Activated naive CD8-positive, alpha-beta T cell treated with anti-CD3 and anti-CD28 coated beads for 36 hours (primary cell): ENCODE measurements around the gene PAFAH1B1. TPM values are rescaled to one million over a fixed set of nuclear protein-coding genes. Genes with fewer than 3 reads are reported as not detected.

ENCODE experiments used
- DNase-seq: peaks from one replicate; pipeline ENCODE4 v3.0.0; 2021
- H3K27ac Mint-ChIP-seq: one replicate; pipeline ENCODE4 v1.8.0; 2022; ENCODE audit warnings: mild to moderate bottlenecking, moderate library complexity, mixed read lengths
- H3K27me3 Mint-ChIP-seq: one replicate; pipeline ENCODE4 v1.8.0; 2022; ENCODE audit warnings: mild to moderate bottlenecking, mixed read lengths
- H3K36me3 Mint-ChIP-seq: one replicate; pipeline ENCODE4 v1.8.0; 2021; ENCODE audit warnings: mild to moderate bottlenecking, mixed read lengths
- H3K4me1 Mint-ChIP-seq: one replicate; pipeline ENCODE4 v1.8.0; 2021; ENCODE audit warnings: mixed read lengths
- H3K4me3 Mint-ChIP-seq: one replicate; pipeline ENCODE4 v1.8.0; 2022; ENCODE audit warnings: mild to moderate bottlenecking, moderate library complexity, mixed read lengths
- H3K9me3 Mint-ChIP-seq: one replicate; pipeline ENCODE4 v1.8.0; 2022; ENCODE audit warnings: mixed read lengths
- total RNA-seq, 2 experiments: library from RNA; stranded (reverse); gene quantifications; one replicate each; pipeline ENCODE4 v1.2.3, GENCODE V29; 2021

Gene PAFAH1B1
- total RNA-seq, 2 experiments from 2014 or later = 137 to 156 TPM

DNA sequence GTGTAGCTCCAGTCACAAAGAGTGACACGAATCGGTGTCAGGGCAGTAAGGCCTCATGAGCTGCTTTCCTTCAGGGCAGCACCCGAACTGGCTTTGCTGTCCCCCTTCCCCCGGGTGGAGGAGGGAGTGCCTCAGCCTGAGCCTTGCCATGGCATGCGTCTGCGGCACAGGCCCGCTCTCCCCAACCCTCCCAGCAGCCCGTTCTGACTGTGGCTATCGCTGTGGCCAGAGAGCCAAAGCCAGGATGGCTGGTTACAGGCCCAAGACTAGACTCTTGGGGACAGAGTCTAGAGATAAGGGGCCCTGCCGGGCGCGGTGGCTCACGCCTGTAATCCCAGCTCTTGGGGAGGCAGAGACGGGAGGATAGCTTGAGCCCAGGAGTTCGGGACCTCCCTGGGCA lies 92.2 kb downstream of the PAFAH1B1 start:
- no peak for DNase-seq
- no peaks in the 10 kb centered on the region for H3K27me3 Mint-ChIP-seq
- no peak overlapping the region for H3K4me3 Mint-ChIP-seq
- H3K4me1 Mint-ChIP-seq = peaks cover 5% of the 10 kb centered on the region
- H3K27ac Mint-ChIP-seq = no peak overlapping the region
- peaks cover 6% of the 10 kb centered on the region for H3K36me3 Mint-ChIP-seq
- H3K9me3 Mint-ChIP-seq = no peaks in the 10 kb centered on the region

DNA sequence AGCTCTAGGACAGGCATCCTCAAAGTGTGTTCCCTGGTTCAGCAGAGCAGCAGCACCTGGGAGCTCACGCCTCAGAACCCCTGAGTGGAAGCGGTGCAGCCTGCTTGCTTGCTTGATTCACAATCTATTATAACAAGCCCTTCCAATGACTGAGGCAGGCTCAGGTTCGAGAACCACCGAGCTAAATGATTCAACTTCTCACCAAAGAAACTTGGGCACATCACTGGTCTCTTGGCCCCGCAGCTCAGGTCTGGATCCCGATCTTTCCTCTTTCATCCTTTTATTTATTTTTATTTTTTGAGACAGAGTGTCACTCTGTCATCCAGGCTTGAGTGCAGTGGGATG lies 93.6 kb downstream of the PAFAH1B1 start:
- no peaks in the 10 kb centered on the region for H3K9me3 Mint-ChIP-seq

DNA sequence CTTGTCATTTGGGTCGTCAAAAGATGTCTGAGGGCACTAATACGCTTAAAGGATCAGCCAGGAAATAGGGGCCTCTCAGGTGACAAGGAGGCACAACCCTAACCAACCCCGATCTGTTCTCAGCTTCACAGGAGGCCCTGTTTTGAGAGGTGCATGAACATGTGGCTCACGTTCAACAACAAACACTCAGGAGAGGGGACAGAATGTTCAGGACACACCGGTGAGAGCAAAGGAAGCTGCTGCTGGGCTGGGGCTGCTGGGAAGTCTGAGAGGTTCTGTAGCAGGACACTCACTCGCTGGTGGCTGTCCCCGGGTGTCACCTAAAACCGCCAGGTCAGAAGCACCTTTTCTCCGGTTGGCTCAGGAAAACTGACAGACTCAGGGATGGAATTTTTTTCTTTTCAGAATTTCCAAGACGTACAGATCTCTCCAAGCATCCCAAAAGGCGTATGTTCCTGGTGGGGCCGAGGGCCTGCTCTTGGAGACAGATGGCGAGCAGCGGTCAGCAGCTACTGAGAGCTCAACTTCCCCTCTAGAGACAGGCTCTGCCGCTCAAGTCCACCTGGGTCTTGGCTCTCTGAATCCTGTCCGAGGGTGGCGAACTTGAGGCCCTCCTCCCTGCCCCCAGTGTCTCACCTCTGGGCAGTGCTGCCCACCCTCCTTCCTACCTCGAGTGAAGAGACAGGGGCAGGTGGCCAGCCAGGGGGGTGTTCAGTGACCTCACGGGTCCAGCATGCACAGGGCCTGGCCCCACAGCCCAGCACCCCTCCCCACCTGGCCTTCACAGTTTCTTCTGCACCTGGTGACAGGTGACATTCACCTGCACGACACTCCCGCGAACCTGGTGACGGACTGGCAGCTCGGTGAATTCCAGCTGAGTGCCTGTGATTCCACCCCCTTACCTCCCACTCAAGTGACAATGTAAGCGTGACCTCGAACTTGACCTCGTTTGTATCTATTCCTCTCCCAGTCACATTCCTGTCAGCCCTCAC lies 95.2 kb downstream of the PAFAH1B1 start:
- Mint-ChIP-seq H3K4me3 (no peak overlapping the region), H3K27me3 (no peaks in the 10 kb centered on the region), H3K9me3 (no peaks in the 10 kb centered on the region), H3K27ac (peak overlapping the region; percentile 54), H3K36me3 (no peaks in the 10 kb centered on the region), H3K4me1 (peaks cover 5% of the 10 kb centered on the region)
- DNase-seq = no peak

More for the DNA sequence above, 93.6 kb downstream of the PAFAH1B1 start:
- H3K4me1 Mint-ChIP-seq = peaks cover 5% of the 10 kb centered on the region
- no peaks in the 10 kb centered on the region for H3K27me3 Mint-ChIP-seq
- H3K4me3 Mint-ChIP-seq = no peak overlapping the region
- DNase-seq = no peak
- H3K27ac Mint-ChIP-seq = peak overlapping the region; percentile 54
- H3K36me3 Mint-ChIP-seq = no peaks in the 10 kb centered on the region

DNA sequence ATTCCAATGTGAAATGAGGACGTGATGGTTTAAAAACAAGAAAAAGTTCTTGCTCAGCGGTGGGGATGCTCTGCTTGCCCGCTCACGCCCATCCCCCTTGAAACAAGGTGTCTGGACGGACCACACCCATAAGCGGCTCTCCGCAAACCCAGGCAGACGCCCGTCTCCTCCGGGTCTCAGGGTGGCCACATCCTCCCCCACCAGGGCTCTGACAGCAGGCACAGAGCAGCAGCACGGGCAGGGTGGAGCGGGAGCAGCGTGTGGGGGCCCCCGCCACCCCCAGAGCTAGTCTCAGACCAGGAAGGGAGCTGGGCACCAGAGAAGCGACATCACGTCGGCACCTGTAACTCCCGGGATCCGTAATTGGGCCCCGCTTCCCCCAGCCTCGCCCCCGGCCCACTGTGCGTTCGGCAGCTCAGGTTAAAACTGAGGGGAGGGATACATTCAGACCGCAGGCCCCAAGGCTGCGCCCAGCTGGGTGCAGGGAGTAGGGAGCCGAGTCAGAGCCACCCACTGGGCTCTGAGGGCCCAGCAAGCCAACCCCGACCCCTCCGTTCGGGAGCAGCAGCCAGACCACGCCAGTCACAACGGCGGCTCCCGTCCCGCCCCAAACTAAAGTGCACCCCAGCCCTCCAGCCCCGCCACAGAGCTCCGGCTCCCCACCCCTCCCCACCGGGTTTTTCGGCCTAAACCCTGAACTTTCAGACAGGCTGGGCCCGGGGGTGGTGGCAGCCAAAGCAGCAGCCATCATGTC lies 96.1 kb downstream of the PAFAH1B1 start:
- Mint-ChIP-seq H3K4me3 (no peak overlapping the region), H3K9me3 (no peaks in the 10 kb centered on the region), H3K27ac (no peak overlapping the region), H3K4me1 (peaks cover 5% of the 10 kb centered on the region), H3K27me3 (no peaks in the 10 kb centered on the region), H3K36me3 (no peaks in the 10 kb centered on the region)
- DNase-seq = no peak

DNA sequence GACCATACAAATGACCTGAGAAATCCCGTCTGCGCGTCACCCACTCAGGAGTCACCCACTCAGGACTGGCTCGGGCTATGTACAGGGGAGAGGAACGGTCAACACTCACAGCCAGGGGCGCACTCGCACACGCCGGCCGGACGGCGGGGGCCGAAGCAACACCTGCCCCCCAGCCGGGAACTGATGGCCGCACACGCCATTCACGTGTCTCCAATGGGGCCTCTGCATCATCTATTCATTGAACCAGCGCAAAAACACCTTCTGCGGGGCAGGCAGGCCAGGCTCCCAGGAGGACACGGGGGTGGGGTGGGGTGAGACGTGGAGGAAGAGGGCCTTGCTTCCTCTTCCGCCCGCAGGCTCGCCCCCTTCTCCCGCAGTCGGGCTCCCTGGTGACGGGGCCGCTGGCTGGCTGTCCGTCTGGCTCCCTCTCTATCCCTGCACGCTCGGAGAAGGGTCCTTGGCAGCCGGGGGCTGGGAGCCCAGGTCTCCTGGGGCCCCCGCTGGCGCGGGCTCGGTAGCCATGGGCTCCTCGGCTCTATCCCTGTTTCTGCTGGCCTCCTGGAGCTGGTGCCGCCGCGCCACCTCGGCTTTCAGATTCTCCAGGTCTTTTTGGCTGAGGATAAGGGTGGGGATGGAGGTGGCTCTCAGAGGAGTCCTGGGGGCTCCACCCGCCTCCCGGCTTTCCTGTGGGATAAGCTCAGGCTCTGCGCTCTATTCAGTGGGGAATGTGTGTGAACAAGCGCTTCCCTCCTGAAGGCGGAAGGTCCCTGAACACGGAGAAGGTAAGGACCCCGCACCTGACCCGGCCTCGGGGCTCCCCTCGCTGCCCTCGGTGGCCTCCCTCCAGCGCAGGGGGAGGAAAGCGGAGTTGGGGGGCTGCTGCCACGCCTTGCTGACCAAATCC lies 97.0 kb downstream of the PAFAH1B1 start:
- H3K27me3 Mint-ChIP-seq = no peaks in the 10 kb centered on the region

DNA sequence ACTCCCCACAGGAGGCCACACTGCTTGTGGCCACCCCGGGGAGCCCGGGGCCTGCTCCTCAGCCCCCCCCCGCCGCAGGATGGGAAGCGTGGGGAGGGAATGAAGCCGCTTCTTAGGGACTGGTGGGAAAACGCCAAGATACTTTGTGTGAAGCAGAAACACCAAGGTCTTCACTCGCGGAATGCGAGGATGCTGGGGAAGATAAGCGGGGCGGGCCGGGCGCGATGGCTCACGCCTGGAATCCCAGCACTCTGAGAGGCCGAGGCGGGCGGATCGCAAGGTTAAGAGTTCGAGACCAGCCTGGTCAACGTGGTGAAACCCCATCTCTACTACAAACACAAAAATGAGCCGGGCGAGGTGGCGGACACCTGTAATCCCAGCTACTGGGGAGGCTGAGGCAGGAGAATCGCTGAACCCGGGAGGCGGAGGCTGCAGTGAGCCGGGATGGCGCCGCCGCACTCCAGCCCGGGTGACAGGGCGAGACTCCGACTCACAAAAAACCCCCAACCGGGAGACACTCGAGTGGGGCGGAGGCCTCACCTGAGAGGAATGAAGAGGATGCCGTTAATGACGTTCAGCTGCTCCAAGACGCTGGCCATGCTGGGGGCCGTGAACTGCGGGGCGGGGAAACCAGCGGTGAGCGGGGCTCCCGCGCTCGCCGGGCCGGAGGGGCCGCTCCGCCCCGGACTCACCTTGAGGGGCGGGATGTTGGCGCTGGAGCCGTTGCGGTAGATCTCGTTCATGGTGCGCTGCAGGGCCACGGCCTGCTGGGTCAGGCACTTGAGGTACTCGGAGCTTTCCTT lies 97.8 kb downstream of the PAFAH1B1 start:
- no peak overlapping the region for H3K4me3 Mint-ChIP-seq
- H3K4me1 Mint-ChIP-seq = peaks cover 5% of the 10 kb centered on the region
- H3K27me3 Mint-ChIP-seq = no peaks in the 10 kb centered on the region
- no peaks in the 10 kb centered on the region for H3K9me3 Mint-ChIP-seq
- DNase-seq = no peak
- H3K27ac Mint-ChIP-seq = no peak overlapping the region
- no peaks in the 10 kb centered on the region for H3K36me3 Mint-ChIP-seq

More for the DNA sequence above, 97.0 kb downstream of the PAFAH1B1 start:
- H3K9me3 Mint-ChIP-seq = no peaks in the 10 kb centered on the region
- H3K27ac Mint-ChIP-seq = no peak overlapping the region
- peaks cover 5% of the 10 kb centered on the region for H3K4me1 Mint-ChIP-seq
- no peak for DNase-seq
- no peaks in the 10 kb centered on the region for H3K36me3 Mint-ChIP-seq
- H3K4me3 Mint-ChIP-seq = no peak overlapping the region

DNA sequence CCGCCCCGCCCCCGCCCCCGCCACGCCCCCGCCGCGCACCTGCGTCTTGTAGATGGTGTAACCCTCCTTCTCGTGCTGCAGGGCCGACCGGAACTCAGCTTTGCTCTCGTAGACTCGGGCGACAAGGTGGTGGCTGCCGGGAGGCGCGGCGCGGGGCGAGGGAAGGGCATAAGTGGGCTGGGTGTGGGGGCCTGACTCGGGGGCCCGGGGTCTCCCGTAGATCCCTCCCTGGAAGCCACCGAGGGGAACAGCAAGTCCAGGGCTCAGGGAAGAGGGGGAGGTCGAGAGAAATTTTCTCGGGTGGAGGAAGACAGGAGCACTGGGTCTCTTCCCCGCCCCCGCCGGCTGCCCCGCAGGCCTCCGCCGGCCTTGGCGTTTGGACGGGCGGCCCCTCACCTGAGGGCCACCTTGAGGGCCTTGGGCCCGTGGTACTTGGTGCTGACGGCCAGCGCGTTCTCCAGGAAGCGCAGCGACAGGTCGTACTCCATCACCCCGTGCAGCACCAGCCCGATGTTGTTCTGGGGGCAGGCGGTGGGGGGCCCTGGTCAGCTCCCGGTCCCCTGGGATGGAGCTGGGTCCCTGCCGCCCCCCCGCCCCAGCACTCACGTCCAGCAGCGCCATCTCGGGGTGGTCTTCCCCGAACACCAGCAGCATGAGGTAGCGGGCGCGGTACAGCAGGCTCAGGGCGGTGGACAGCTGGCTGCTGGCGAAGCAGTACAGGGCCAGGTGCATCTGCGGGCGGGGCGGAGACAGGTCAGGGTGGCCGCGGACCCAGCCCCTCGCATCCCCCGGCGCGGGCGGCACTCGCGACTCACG lies 98.7 kb downstream of the PAFAH1B1 start:
- Mint-ChIP-seq H3K27ac (no peak overlapping the region), H3K9me3 (no peaks in the 10 kb centered on the region), H3K36me3 (no peaks in the 10 kb centered on the region), H3K4me1 (peaks cover 5% of the 10 kb centered on the region), H3K27me3 (no peaks in the 10 kb centered on the region), H3K4me3 (no peak overlapping the region)
- DNase-seq = no peak

DNA sequence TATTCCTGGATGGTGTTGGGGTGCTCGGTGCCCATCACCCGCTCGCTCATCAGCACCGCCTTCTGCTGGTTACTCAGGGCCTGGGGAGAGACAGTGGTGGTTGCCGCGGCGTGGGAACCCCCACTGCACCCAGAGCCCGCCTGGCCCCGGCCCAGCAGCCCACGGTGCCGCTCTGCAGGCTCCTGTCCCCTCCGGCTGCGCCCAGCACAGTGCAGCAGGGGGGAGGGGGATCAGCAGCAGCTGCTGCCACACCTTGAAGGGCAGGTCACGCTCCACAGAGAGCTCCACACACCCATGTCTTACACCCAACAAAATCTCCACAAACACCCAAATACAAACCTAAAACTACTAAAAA lies 99.3 kb downstream of the PAFAH1B1 start:
- H3K27me3 Mint-ChIP-seq = no peaks in the 10 kb centered on the region

DNA sequence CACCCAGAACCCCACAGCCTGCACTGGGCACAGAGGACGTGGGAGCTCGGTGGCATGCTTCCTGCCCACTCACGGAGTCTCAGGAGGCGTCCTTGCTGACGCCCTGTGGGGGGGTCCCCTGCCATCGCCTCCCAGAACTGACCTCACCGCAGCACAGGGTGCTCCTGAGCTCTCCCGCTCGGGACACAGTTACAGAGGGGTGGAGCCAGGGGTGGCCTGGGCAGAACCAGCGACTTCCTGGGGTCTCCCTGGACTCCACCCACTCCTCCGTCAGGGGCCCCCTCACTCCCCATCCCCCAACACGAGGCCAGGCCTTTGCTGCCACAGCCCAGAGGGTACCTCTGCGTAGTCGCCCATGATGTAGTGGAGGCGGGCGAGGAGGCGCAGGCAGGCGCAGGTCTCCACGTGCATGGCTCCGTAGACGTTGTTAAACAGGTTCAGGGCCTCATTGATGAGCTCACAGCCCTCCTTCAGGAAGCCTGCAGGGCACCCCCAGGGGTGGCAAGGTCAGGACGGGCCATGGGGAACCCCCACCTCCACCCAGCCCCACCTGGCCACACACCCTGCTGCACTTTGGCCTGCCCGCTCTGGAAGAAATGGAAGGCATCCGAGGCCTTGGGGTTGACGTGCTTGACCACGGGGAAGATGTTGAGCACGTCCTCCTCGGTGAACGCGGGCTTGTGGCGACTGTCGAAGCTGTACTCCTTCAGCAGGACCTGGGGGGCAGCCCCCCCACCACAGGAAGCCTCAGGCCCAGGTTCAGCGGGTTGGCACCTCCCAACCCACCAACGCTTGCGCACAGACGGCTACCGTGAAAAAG lies 100.3 kb downstream of the PAFAH1B1 start:
- Mint-ChIP-seq H3K4me3 (no peak overlapping the region), H3K27me3 (no peaks in the 10 kb centered on the region), H3K27ac (no peak overlapping the region), H3K9me3 (no peaks in the 10 kb centered on the region), H3K4me1 (no peaks in the 10 kb centered on the region), H3K36me3 (peaks cover 7% of the 10 kb centered on the region)
- DNase-seq = no peak

More for the DNA sequence above, 99.3 kb downstream of the PAFAH1B1 start:
- no peak for DNase-seq
- no peaks in the 10 kb centered on the region for H3K9me3 Mint-ChIP-seq
- no peaks in the 10 kb centered on the region for H3K36me3 Mint-ChIP-seq
- H3K4me1 Mint-ChIP-seq = peaks cover 4% of the 10 kb centered on the region
- H3K4me3 Mint-ChIP-seq = no peak overlapping the region
- H3K27ac Mint-ChIP-seq = no peak overlapping the region

DNA sequence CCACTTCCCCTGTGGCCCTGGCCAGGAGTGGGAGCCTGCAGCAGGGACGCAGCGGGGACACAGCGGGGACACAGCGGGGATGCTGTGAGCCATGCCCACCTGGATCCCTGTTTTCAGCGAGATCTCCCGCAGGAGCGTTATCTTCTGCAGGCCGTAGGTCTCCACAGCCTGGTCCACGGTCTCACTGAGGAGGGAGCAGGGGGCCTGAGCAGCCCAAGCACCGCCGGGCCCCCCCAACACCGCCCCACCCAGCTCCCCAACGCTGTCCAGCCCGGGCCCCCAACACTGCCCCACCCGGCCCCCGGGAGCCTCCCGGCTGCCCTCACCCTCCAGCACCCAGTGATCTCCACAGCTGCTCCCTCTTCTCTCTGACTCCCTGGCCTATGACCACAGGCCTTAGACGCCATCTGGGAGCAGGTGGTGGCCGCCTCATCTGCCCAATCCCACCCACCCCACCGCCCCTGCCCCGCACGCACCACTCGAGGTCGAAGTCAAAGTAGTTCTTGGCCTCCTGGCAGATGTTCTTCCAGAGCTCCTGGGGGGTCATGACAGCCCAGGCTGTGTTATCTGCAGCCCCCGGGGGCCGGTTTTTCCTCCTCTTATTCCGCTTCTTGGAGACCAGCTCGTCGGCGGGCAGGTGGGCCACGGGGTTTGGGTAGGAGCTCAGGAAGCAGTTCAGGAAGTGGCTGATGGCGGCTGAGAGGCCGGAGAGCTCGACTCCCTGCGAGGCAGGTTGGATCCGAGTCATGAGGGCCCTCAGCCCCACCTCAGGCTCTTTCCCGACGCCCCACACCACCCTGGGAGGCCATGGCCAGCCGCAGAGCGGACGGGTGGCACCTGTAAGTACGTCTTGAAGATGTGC lies 101.2 kb downstream of the PAFAH1B1 start:
- H3K9me3 Mint-ChIP-seq = no peaks in the 10 kb centered on the region
- H3K27me3 Mint-ChIP-seq = no peaks in the 10 kb centered on the region
- no peak for DNase-seq
- no peaks in the 10 kb centered on the region for H3K4me1 Mint-ChIP-seq
- H3K4me3 Mint-ChIP-seq = no peak overlapping the region
- no peak overlapping the region for H3K27ac Mint-ChIP-seq
- H3K36me3 Mint-ChIP-seq = peaks cover 7% of the 10 kb centered on the region

DNA sequence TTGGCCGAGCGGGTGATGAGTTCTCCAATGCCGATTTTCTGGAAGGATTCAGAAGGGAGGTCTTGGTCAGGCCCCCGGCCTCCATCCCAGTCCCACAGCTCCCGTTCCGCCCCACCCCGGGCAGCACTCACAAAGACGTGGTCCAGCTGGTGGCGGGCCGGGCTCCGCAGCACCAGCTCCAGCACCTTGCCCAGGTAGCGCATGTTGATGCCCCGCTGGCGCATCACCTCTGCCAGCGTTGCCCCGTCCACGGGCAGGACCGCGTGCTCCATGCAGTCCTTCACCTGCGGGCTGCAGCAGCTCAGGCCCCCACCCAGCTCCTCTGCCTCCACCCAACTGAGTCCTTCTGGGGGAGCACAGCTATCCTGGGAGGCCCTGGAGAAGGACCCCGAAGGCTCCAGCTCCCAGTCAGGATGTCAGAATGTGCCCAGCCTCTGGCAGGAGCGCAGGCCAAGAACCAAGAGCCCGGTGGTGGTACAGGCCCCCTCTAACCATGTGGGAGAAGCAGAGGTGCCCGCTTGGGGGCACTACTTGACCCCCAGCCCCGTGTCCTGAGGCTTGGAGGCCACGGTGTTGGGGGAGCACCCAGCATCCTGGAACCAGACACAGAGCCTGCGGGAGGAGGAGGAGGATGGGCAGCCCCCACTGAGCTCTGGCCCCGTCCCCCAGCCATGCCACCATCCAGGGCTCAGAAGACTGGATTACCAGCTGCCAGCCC lies 101.9 kb downstream of the PAFAH1B1 start:
- H3K36me3 Mint-ChIP-seq = peaks cover 7% of the 10 kb centered on the region

More for the DNA sequence above, 101.9 kb downstream of the PAFAH1B1 start:
- Mint-ChIP-seq H3K4me1 (no peaks in the 10 kb centered on the region), H3K4me3 (no peak overlapping the region), H3K27me3 (no peaks in the 10 kb centered on the region), H3K9me3 (no peaks in the 10 kb centered on the region), H3K27ac (no peak overlapping the region)
- DNase-seq = no peak
